ENCODE results near the gene CACNA2D3.
"Not testable (repeated sequence)": the region's sequence is repeated elsewhere in the genome, so short reads cannot be mapped to it uniquely, and the experiment has no call there.

Gene CACNA2D3

GRCh38 chr3:55069950-55070349, 947.6 kb downstream of the CACNA2D3 start:
- Mint-ChIP-seq H3K27ac (no peak overlapping the region), H3K4me3 (no peak overlapping the region), H3K27me3 (peaks cover 2% of the 10 kb centered on the region), H3K36me3 (ENCODE audit: low read depth) (no peaks in the 10 kb centered on the region), H3K4me1 (no peaks in the 10 kb centered on the region), H3K9me3 (no peaks in the 10 kb centered on the region)
- no peak for ATAC-seq
- no peak for DNase-seq

- H3K9me3 Mint-ChIP-seq, result no peaks in the 10 kb centered on the region
- no peaks in the 10 kb centered on the region for H3K36me3 Mint-ChIP-seq (ENCODE audit: low read depth)
- no peak overlapping the region for H3K4me3 Mint-ChIP-seq
- H3K27ac Mint-ChIP-seq, result no peak overlapping the region
- ATAC-seq (no peak), DNase-seq (no peak)
- peaks cover 2% of the 10 kb centered on the region for H3K27me3 Mint-ChIP-seq
- H3K4me1 Mint-ChIP-seq, result no peaks in the 10 kb centered on the region
Observed at GRCh38 chr3:55074796-55075195, 952.4 kb downstream of the CACNA2D3 start.

GRCh38 chr3:55075846-55076245, 953.5 kb downstream of the CACNA2D3 start:
- no peaks in the 10 kb centered on the region for H3K9me3 Mint-ChIP-seq
- H3K4me3 Mint-ChIP-seq, result no peak overlapping the region
- DNase-seq, result no peak
- peaks cover 2% of the 10 kb centered on the region for H3K27me3 Mint-ChIP-seq
- no peaks in the 10 kb centered on the region for H3K4me1 Mint-ChIP-seq
- ATAC-seq, result no peak
- H3K36me3 Mint-ChIP-seq (ENCODE audit: low read depth), result no peaks in the 10 kb centered on the region
- H3K27ac Mint-ChIP-seq, result no peak overlapping the region

GRCh38 chr3:55077726-55078125, 955.4 kb downstream of the CACNA2D3 start:
- Mint-ChIP-seq H3K9me3 (no peaks in the 10 kb centered on the region), H3K27ac (no peak overlapping the region), H3K36me3 (ENCODE audit: low read depth) (no peaks in the 10 kb centered on the region), H3K4me1 (no peaks in the 10 kb centered on the region), H3K27me3 (no peaks in the 10 kb centered on the region), H3K4me3 (no peak overlapping the region)
- ATAC-seq (no peak), DNase-seq (no peak)

- no peaks in the 10 kb centered on the region for H3K4me1 Mint-ChIP-seq
- DNase-seq (no peak), ATAC-seq (no peak)
- no peak overlapping the region for H3K27ac Mint-ChIP-seq
- H3K36me3 Mint-ChIP-seq (ENCODE audit: low read depth), result no peaks in the 10 kb centered on the region
- H3K27me3 Mint-ChIP-seq, result no peaks in the 10 kb centered on the region
- no peaks in the 10 kb centered on the region for H3K9me3 Mint-ChIP-seq
- no peak overlapping the region for H3K4me3 Mint-ChIP-seq
Observed at GRCh38 chr3:55078876-55079275, 956.5 kb downstream of the CACNA2D3 start.

- Mint-ChIP-seq H3K27ac (no peak overlapping the region), H3K27me3 (no peaks in the 10 kb centered on the region), H3K4me3 (no peak overlapping the region), H3K36me3 (ENCODE audit: low read depth) (no peaks in the 10 kb centered on the region), H3K9me3 (peaks cover 6% of the 10 kb centered on the region), H3K4me1 (no peaks in the 10 kb centered on the region)
- DNase-seq, result no peak
- ATAC-seq, result no peak
Observed at GRCh38 chr3:55085231-55085630, 962.9 kb downstream of the CACNA2D3 start.

- ATAC-seq (no peak), DNase-seq (no peak)
- Mint-ChIP-seq H3K27me3 (no peaks in the 10 kb centered on the region), H3K9me3 (peaks cover 6% of the 10 kb centered on the region), H3K27ac (no peak overlapping the region), H3K4me1 (no peaks in the 10 kb centered on the region), H3K4me3 (no peak overlapping the region), H3K36me3 (ENCODE audit: low read depth) (no peaks in the 10 kb centered on the region)
Observed at GRCh38 chr3:55089211-55089610, 966.9 kb downstream of the CACNA2D3 start.

GRCh38 chr3:55090291-55090690, 967.9 kb downstream of the CACNA2D3 start:
- Mint-ChIP-seq H3K4me3 (no peak overlapping the region), H3K27ac (no peak overlapping the region), H3K9me3 (peaks cover 6% of the 10 kb centered on the region), H3K4me1 (no peaks in the 10 kb centered on the region), H3K36me3 (ENCODE audit: low read depth) (no peaks in the 10 kb centered on the region), H3K27me3 (no peaks in the 10 kb centered on the region)
- ATAC-seq, result no peak
- DNase-seq, result no peak

GRCh38 chr3:55090746-55091145, 968.4 kb downstream of the CACNA2D3 start:
- H3K27ac Mint-ChIP-seq, result no peak overlapping the region
- H3K9me3 Mint-ChIP-seq, result peaks cover 6% of the 10 kb centered on the region
- no peaks in the 10 kb centered on the region for H3K27me3 Mint-ChIP-seq
- ATAC-seq (no peak), DNase-seq (no peak)
- H3K36me3 Mint-ChIP-seq (ENCODE audit: low read depth), result no peaks in the 10 kb centered on the region
- H3K4me1 Mint-ChIP-seq, result no peaks in the 10 kb centered on the region
- no peak overlapping the region for H3K4me3 Mint-ChIP-seq

GRCh38 chr3:55091381-55092225, 969.3 kb downstream of the CACNA2D3 start:
- DNase-seq, result no peak
- ATAC-seq, result no peak
- Mint-ChIP-seq H3K4me1 (no peaks in the 10 kb centered on the region), H3K36me3 (ENCODE audit: low read depth) (no peaks in the 10 kb centered on the region), H3K27ac (no peak overlapping the region), H3K4me3 (no peak overlapping the region), H3K27me3 (no peaks in the 10 kb centered on the region), H3K9me3 (peaks cover 9% of the 10 kb centered on the region)

GRCh38 chr3:55094676-55095075, 972.3 kb downstream of the CACNA2D3 start:
- Mint-ChIP-seq H3K9me3 (peaks cover 8% of the 10 kb centered on the region), H3K27ac (no peak overlapping the region), H3K4me1 (no peaks in the 10 kb centered on the region), H3K27me3 (no peaks in the 10 kb centered on the region), H3K4me3 (no peak overlapping the region), H3K36me3 (ENCODE audit: low read depth) (no peaks in the 10 kb centered on the region)
- DNase-seq (no peak), ATAC-seq (no peak)

- Mint-ChIP-seq H3K27ac (no peak overlapping the region), H3K27me3 (no peaks in the 10 kb centered on the region), H3K4me3 (no peak overlapping the region), H3K36me3 (ENCODE audit: low read depth) (no peaks in the 10 kb centered on the region), H3K4me1 (no peaks in the 10 kb centered on the region), H3K9me3 (peaks cover 12% of the 10 kb centered on the region)
- DNase-seq (no peak), ATAC-seq (no peak)
Observed at GRCh38 chr3:55097441-55097840, 975.1 kb downstream of the CACNA2D3 start.

GRCh38 chr3:55105647-55106046, 983.3 kb downstream of the CACNA2D3 start:
- H3K27me3 Mint-ChIP-seq, result peaks cover 2% of the 10 kb centered on the region
- H3K4me1 Mint-ChIP-seq, result no peaks in the 10 kb centered on the region
- peaks cover 3% of the 10 kb centered on the region for H3K36me3 Mint-ChIP-seq (ENCODE audit: low read depth)
- H3K27ac Mint-ChIP-seq, result no peak overlapping the region
- peaks cover 8% of the 10 kb centered on the region for H3K9me3 Mint-ChIP-seq
- DNase-seq, result no peak
- no peak overlapping the region for H3K4me3 Mint-ChIP-seq
- no peak for ATAC-seq

GRCh38 chr3:55107187-55107586, 984.8 kb downstream of the CACNA2D3 start:
- Mint-ChIP-seq H3K9me3 (peaks cover 4% of the 10 kb centered on the region), H3K4me3 (no peak overlapping the region), H3K27ac (no peak overlapping the region), H3K4me1 (no peaks in the 10 kb centered on the region), H3K27me3 (peaks cover 2% of the 10 kb centered on the region), H3K36me3 (ENCODE audit: low read depth) (peaks cover 3% of the 10 kb centered on the region)
- ATAC-seq (no peak), DNase-seq (no peak)

- not testable (repeated sequence) for H3K4me3 Mint-ChIP-seq; H3K36me3 Mint-ChIP-seq (ENCODE audit: low read depth)
Observed at GRCh38 chr3:55111906-55112305, 989.6 kb downstream of the CACNA2D3 start.

GRCh38 chr3:55118451-55118850, 996.1 kb downstream of the CACNA2D3 start:
- no peaks in the 10 kb centered on the region for H3K27me3 Mint-ChIP-seq
- H3K9me3 Mint-ChIP-seq, result peaks cover 4% of the 10 kb centered on the region
- H3K36me3 Mint-ChIP-seq (ENCODE audit: low read depth), result no peaks in the 10 kb centered on the region
- no peaks in the 10 kb centered on the region for H3K4me1 Mint-ChIP-seq
- no peak overlapping the region for H3K27ac Mint-ChIP-seq
- DNase-seq (no peak), ATAC-seq (no peak)
- H3K4me3 Mint-ChIP-seq, result no peak overlapping the region

More at GRCh38 chr3:55111906-55112305, 989.6 kb downstream of the CACNA2D3 start:
- not testable (repeated sequence) for ATAC-seq, DNase-seq, H3K9me3 Mint-ChIP-seq, H3K27ac Mint-ChIP-seq, H3K4me1 Mint-ChIP-seq, H3K27me3 Mint-ChIP-seq

Data from activated naive CD8-positive, alpha-beta T cell treated with anti-CD3 and anti-CD28 coated beads, Interleukin-2, amount 50 U/mL, for 24 hours (primary cell).